ENCODE data around the gene GEMIN5.
A peak's percentile ranks its signal among the peaks of the same experiment; 100 is the strongest.
"Not testable (repeated sequence)": the region's sequence is repeated elsewhere in the genome, so short reads cannot be mapped to it uniquely, and the experiment has no call there.

GEMIN5 gene

DNA sequence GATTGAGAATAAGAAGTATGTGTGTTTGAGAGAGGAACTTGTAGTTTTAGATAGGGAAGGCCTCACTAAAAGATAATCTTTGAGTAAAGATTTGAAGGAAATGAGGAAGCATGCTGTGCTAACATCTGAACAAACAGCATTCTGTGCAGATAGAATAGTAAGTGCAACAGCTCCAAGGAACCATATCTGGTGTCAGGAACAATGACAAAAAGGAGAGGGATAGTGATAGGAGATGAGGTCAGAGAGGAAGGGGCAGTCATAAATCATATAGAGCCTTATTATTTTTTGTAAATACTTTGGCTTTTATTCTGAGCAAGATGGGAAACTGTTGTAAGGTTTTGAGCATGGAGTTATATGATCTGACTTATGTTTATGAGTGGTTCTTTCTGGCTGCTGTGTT is 6.7 kb upstream of the GEMIN5 start:
- no peak for DNase-seq (ENCODE audit: low read depth, low spot score)

DNA sequence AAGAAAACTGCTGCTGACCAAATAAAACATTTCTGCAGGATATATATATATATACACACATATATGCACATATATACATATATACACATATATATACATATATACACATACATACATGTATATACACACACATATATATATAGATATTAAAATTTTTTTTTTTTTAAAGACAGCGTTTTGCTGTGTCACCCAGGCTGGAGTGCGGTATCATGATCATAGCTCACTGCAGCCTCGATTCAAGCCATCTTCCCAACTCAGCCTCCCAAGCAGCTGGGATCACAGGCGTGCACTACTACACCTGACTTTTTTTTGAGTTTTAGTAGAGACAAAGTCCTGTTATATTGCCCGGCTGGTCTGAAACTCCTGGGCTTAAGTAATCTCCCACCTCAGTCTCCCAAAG is 5.5 kb upstream of the GEMIN5 start:
- DNase-seq (ENCODE audit: low read depth, low spot score): no peak

- DNase-seq (ENCODE audit: low read depth, low spot score): peak; percentile 88
Measured at GRCh38 chr5:154940772-154941620, 3.0 kb upstream of the GEMIN5 start, which contains the start of gene MRPL22. MRPL22 (plus strand) TSS chr5:154941073; CDS start chr5:154941111, 38 bp downstream.

DNA sequence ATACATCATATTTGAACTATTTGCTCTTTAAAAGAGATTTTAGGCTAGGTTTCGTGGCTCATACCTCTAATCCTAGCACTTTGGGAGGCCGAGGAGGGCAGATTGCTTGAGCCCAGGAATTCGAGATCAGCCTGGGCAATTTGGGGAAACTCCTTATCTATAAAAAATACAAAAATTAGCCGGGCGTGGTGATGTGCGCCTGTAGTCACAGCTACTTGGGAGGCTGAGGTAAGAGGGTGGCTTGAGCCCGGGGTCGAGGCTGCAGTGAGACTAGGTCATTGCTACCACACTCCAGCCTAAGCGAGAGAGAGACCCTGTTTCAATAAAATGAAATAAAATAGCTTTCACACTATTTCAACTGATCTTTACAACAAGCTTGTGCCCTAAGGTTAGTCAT is 2.4 kb upstream of the GEMIN5 start:
- no peak for DNase-seq (ENCODE audit: low read depth, low spot score)

- not testable (repeated sequence) for DNase-seq (ENCODE audit: low read depth, low spot score)
Measured at GRCh38 chr5:154939387-154939786, 1.4 kb upstream of the GEMIN5 start.

DNA sequence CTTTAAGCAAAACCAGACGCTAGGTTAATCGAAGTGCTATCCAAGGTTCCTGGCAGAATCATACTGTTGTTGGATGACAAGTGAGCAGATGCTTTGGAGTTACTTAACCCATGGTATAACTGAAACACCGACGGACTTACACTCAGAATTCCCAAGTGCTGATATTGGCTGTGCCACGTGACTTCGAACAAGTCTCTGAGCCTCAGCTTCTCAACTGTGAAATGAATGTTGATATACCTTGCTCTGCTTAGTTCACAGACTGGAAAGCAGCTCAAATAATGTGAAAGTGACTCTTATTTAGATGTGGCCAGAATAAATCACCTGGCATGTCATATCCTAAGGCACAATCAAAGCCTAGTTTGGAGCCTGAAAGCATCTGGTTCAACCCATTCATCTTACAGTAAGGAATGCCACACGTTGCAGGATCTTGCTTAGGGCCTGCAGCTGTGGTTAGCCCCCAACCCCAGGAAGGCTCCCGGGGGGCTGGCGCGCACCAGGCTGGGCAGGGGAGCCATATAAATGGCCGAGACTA is 759 bp downstream of the GEMIN5 start:
- no peak for DNase-seq (ENCODE audit: low read depth, low spot score)

- no peak for DNase-seq (ENCODE audit: low read depth, low spot score)
Measured at GRCh38 chr5:154934881-154935280, 3.1 kb downstream of the GEMIN5 start.

GRCh38 chr5:154933537-154933936 is 4.5 kb downstream of the GEMIN5 start:
- no peak for DNase-seq (ENCODE audit: low read depth, low spot score)

DNA sequence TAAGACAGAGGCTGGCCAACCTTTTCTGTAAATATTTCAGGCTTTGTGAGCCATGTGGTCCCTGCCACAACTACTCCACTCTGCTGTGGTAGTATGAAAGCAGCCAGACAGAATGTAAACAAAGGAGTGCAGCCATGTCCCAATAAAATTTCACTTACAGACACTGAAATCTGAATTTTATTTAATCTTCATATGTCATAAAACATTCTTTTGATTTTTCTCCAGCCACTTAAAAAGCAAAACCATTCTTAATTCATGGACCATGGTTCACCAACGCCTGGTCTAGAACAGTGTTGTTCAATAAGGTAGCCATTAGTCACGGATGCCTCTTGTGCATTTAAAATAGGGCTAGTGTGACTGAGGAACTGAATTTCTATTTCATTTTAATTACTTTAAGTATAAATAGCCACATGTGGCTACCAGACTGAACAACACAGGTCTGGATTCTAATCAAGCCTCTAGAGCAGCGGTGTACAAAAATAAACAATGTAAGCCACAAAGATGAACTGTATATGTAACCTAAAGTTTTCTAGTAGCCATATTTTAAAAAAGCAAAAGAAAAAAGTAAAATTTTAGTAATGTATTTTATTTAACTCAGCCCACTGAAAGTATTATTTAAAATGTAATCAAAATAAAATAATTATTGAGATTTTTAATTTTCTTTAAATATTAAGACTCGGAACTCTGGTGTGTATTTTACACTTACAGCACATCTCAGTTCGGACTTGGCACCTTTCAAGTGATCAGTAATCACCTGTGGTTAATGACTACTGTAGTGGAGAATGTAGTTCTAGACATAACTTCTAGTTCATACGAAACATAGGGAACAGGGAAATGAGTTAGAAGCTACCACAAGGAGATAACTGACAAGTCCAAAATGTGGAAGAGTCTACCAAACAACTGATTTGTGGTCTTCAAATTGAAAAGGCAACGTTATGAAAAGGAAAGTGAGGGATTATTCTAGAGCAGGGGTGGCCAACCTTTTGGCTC is 14.3 kb downstream of the GEMIN5 start:
- no peak for DNase-seq (ENCODE audit: low read depth, low spot score)

GRCh38 chr5:154917757-154918156 is 20.3 kb downstream of the GEMIN5 start:
- no peak for DNase-seq (ENCODE audit: low read depth, low spot score)

DNA sequence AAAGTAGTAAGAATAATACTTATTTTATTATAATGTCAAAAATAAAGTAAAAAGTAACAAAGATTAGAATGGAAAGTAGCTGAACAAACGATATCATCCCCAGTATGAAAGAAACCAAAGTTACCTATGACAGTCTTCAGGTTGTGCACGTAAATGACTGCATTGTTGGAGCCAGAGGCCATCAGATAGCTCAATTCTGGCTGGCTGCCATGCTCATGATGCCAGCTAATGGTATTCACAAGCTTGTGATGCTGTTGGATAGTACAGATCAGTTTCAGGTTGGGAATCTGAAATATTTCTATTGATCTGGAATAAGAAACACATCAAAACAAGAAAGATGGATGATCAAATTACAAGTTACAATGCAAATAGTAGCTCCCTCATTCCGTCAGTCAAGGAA is 21.1 kb downstream of the GEMIN5 start:
- DNase-seq (ENCODE audit: low read depth, low spot score): no peak

GRCh38 chr5:154905601-154906000 is 32.4 kb downstream of the GEMIN5 start:
- not testable (repeated sequence) for DNase-seq (ENCODE audit: low read depth, low spot score)

- DNase-seq (ENCODE audit: low read depth, low spot score): no peak
Measured at GRCh38 chr5:154901913-154902312, 36.1 kb downstream of the GEMIN5 start.

DNA sequence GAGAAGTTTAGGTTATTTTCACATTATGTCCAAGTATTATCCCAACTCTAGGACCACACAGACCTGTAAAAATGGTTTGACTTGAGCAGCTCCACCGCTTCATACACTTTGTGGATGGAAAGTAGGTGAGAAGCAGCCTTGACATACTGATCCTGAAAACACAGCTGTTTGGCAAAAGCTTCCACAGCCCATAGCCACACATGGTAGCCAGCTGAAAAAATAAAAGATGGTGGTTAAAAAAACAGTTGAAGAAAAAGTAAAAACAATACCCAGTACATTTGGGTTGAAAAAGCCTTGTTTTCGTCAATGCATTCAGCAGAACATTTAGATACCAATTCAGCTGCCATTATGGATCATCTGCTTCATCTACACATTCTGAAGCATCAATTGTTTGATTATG is 36.7 kb downstream of the GEMIN5 start:
- no peak for DNase-seq (ENCODE audit: low read depth, low spot score)

DNA sequence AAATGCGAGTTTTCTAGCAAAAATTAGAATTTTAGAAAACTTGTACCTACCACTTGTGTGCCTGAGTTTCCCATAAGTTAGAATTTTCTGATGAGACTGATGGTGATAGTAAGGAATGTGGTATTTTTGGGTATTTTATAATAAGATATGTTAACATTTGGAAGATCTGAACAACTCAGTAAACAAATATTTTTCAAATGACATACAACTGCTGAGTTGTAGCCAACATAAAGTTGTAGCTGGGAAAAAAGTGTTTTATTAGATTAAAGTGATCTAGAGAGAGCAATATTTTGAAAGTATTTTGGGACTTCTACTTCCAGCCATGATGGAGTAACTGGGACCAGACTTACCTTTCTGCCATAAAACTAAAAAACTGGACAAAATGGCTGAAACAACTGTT is 37.9 kb downstream of the GEMIN5 start:
- DNase-seq (ENCODE audit: low read depth, low spot score): no peak

DNA sequence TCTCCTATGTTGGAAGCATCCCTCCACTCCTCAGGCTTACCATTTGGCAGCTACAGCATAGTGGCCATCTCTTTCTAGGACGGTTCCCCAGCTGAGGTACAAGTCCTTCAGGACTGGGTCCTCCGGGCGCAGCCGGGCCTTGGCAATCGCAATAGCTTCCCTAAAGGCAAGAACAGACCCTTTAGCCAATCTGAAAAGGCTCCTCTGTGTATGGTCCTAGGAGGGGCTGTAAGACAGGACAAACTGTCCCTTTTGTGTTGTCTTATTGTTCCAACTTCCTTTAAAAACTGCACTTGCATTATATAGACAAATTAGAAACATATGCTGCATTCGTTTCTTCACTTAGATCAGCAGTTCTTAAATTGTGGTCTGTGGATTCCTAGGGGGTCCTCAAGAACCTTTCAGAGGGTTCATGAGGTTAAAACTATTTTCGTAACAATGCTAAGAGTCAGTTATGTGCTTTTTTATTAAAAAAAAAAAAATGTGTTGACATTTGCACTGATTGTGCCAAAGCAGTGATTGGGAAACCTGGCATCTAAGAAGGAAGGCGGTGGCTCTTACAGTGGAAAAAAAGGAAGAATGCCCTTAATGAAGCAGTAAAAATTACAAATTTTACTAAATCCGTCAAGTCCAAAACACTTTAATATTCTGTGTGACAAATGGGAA is 38.7 kb downstream of the GEMIN5 start:
- no peak for DNase-seq (ENCODE audit: low read depth, low spot score)

DNA sequence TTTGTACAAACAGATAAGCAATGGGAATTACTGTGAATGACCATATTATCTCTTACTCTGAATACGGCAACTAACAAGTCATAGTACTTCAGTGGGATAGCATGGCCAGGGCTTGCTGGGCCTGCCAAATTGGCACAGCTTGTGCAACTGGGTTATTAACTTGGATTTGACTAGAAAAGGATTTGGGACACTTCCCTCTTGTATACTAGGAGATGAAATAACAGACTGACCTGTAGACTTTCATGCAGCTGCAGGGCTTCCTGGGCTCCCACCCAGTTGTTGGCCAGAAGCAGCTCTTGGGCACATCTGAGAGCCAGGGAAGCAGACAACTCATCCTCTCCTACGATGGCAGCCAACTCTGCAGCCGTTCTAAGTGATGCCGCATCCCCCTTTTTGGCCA is 39.8 kb downstream of the GEMIN5 start:
- no peak for DNase-seq (ENCODE audit: low read depth, low spot score)

DNA sequence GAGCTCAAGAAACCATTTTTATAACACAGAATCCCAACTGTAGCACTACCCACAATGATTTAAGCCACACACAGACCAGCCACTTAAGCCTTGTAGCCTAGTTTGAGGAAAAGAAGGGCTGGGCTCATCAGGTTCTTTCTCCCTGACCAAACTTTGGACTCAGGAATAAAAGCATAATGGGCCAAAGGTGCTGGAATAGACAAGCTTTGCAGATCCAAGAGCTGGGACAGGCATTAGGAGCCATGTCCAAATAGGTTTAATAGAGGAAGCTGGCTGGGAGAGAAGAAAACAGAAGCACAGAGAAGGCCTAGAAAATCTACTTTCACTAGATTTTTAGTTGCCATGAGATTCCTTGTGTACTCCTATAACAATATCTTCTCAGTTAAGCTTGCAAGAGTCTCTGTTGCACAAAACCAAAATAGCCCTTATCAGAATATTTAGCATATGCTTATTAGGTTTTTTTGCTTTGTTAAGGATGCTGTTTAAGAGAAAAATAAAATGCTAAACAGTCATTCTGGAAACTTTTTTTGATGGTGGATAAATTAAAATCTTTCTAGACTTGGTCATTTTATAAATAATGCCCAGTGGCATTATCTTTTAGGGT is 41.3 kb downstream of the GEMIN5 start:
- no peak for DNase-seq (ENCODE audit: low read depth, low spot score)

GRCh38 chr5:154895606-154896561 is 42.1 kb downstream of the GEMIN5 start:
- DNase-seq (ENCODE audit: low read depth, low spot score): no peak

DNA sequence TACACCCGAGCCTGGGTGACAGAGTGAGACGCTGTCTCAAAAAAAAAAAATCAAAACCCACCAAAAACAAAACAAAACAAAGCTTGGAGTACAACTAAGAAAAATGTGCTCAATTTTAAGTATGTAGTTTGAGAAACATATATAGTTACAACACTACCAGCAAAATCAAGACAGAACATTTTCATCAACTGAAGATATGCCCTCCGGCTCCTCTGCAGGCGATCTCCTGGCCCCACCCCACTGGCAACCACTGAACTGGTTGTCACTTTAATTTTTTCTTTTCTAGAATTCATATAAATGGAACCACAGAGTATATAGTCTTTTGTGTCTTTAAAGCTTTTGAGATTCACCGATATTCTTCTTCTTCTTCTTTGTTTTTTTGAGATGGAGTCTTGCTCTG is 44.6 kb downstream of the GEMIN5 start:
- DNase-seq (ENCODE audit: low read depth, low spot score): no peak
